ENCODE results near the gene PRPSAP2.

The PRPSAP2 gene

DNA sequence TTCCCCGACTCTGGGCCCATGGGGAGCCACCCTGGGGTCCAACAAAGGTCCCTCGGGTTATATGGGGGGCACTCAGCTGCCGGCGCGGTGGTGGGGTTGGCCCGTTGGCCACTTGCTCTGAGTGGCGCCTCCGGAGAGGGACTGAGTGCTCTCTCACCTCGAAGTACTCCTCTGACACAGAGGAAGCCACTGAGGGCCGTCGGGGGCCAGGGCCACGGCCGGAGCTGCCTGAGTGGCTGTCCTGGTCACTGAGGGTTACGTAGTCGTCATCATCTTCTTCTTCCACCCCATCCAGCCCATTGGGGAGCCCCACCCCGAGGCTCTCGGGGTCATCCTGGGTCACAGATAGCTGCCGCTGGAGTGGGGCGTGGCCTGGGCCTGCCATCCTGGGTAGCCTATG lies 119.7 kb downstream of the PRPSAP2 start:
- DNase-seq (ENCODE audit: low read depth in 2 of 3, low spot score in 2 of 3): no peak

DNA sequence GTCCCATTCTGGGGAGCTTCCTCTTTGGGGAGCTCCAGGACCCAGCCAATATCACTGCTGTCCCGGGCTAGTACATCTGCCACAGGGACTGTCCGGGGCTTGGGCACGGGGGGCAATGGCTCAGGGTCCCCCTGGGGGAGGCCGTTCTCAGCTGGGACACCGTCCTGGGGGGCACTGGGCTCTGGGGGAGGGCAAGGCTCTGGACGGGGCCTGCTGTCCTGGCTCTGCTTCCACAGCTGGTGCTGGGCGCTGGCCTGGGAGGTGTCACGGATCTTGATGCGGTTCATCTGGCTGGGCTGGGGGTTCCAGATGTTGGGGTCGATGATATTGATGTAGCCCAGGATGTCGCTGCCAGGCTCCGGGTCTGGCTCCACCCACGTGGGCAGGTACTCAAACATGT lies 120.1 kb downstream of the PRPSAP2 start:
- no peak for DNase-seq (ENCODE audit: low read depth in 2 of 3, low spot score in 2 of 3)

DNA sequence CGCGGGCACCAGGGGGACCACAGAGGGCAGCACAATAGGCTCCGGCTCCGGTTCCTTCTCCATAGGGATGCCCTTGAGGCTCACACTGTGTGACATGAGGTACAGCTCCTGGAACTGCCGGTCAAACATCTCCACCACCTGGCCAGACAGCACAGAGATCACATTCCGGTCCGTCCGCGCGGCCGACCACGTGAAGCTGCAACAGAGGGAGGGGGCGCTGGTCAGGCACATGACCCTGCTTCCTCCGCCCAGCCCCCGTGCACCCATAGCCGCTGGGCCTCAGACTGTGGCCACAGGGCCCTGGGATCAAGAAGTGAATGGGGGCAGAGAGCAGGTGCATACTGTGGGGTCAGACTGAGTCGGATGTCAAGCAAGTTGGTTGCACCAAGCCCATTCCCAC lies 120.7 kb downstream of the PRPSAP2 start:
- DNase-seq (ENCODE audit: low read depth in 2 of 3, low spot score in 2 of 3): no peak
